ENCODE measurements around the gene MAP3K7. TPM values are rescaled to one million over a fixed set of nuclear protein-coding genes. Genes with fewer than 3 reads are reported as not detected.

The MAP3K7 gene
- total RNA-seq, 1 donor from 2014 or later = 22.0 TPM

DNA sequence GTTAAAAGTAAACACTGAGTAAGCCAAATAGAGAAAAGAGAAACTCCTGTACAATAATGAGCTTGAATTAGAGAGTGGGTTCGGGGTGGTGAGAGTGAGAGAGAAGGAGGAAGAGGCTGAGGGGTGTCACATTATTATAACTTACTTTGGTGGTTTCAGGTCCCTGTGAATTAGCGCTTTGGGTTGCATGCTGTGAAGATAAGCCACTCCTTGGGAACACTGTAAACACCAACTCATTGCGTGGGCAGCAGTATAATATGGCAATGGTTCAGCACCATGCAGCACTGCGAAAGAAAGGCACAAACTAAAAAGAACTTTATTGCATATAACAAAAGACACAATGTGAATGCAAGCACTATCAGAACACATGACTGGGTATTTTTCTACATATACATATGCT, 26.9 kb downstream of the MAP3K7 start:
- intact Hi-C loops (cut with DNase I) = no loop called here
- TF ChIP-seq CTCF (IDR thresholded peaks at IDR 0.05) = no peak

DNA sequence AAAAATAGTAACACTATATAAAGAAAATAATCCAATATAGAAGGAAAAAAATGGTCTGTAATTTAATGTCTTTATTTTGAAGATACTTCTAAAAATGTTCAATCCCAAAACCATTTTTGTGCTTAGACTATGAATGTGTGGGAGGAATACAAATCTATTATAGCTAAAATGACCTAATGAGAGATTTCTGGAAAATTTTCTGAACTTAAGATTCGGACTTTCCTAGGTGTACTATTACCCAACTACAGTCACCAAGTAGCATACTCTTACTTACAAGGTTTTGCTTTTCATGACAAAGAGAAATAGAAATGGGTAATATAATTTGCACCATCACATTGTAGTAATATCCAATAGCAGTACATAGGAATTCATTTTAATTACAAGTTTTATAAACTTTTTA, 29.9 kb downstream of the MAP3K7 start:
- Histone ChIP-seq H3K36me3 (peaks cover 85% of the 10 kb centered on the region), H3K27ac (no peak overlapping the region), H3K4me3 (no peak overlapping the region), H3K4me1 (no peaks in the 10 kb centered on the region), H3K27me3 (ENCODE audit: low read depth) (no peaks in the 10 kb centered on the region), H3K9me3 (no peaks in the 10 kb centered on the region)
- DNase-seq (no peak), ATAC-seq (no peak)
- no peak for TF ChIP-seq CTCF (IDR thresholded peaks at IDR 0.05)
- intact Hi-C loops (cut with DNase I) = no loop called here

More for the DNA sequence above, 26.9 kb downstream of the MAP3K7 start:
- Histone ChIP-seq H3K9me3 (no peaks in the 10 kb centered on the region), H3K27ac (no peak overlapping the region), H3K36me3 (peaks cover 70% of the 10 kb centered on the region), H3K4me1 (no peaks in the 10 kb centered on the region), H3K4me3 (no peak overlapping the region), H3K27me3 (ENCODE audit: low read depth) (no peaks in the 10 kb centered on the region)
- ATAC-seq (no peak), DNase-seq (no peak)

DNA sequence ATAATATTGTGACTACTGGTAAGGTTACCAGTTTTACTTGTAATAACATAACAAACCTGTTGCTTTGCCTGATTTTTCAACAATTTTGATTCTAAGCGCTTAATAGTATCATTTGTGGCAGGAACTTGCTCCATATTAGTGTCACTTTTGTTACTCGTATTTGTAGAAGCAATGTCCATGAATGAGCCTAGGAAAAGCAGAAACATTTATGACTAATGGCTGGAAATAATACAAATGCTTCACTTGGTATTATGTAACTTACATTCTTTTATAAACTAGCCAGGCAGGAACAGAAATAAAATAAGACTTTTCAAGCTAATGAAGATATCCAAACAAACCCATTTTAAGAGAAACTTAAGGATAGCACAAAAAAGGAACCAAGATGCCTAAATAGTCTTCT, 38.9 kb downstream of the MAP3K7 start:
- no peak for ATAC-seq
- TF ChIP-seq CTCF (IDR thresholded peaks at IDR 0.05) = no peak
- DNase-seq = no peak
- peaks cover 100% of the 10 kb centered on the region for H3K36me3 ChIP-seq
- no peaks in the 10 kb centered on the region for H3K9me3 ChIP-seq
- H3K27ac ChIP-seq = no peak overlapping the region
- no peaks in the 10 kb centered on the region for H3K4me1 ChIP-seq
- no peak overlapping the region for H3K4me3 ChIP-seq
- no peaks in the 10 kb centered on the region for H3K27me3 ChIP-seq (ENCODE audit: low read depth)
- intact Hi-C loops (cut with DNase I) = no loop called here

DNA sequence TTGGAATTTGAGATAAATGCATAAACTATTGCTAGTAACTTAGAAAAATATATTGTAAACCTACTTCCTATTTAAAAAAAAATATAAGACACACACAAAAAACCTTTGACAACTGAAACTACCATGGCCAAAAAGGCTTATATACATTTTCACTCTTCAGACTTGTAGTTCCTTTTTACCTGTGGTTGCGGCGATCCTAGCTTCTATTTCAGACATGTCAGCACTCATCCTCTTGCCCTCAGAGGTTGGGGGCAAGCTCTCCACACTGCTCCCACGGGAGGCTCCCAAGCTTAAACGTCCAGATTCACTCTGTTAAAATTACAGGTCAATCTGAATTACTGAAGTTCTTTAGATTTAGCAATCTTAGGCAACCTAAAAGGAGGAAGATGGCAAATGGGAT, 39.8 kb downstream of the MAP3K7 start:
- intact Hi-C loops (cut with DNase I) = no loop called here
- Histone ChIP-seq H3K27me3 (ENCODE audit: low read depth) (no peaks in the 10 kb centered on the region), H3K27ac (no peak overlapping the region), H3K4me1 (no peaks in the 10 kb centered on the region), H3K9me3 (no peaks in the 10 kb centered on the region), H3K36me3 (peaks cover 98% of the 10 kb centered on the region), H3K4me3 (no peak overlapping the region)
- DNase-seq (no peak), ATAC-seq (no peak)
- no peak for TF ChIP-seq CTCF (IDR thresholded peaks at IDR 0.05)

DNA sequence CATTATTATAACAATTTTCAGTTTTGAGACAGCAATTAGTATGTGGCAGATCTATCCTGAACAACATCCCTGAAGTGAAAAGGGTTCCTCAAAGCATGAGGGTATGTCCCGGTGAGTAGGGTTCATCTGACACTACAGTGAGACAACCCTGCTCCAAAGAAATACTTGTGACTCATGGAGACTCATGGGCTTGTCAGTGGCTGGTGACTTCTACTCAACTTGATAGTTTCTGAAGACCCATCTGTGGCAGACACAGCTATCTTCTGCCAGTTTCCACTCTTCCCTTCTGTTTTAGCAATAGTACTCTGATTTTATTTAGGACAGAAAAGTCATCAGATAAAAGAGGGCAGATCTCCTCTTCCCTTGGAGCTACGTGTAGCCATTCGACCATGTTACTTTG, 41.4 kb downstream of the MAP3K7 start:
- intact Hi-C loops (cut with DNase I) = no loop called here
- no peak for ATAC-seq
- H3K9me3 ChIP-seq = no peaks in the 10 kb centered on the region
- H3K4me3 ChIP-seq = no peak overlapping the region
- H3K27ac ChIP-seq = no peak overlapping the region
- peaks cover 94% of the 10 kb centered on the region for H3K36me3 ChIP-seq
- H3K27me3 ChIP-seq (ENCODE audit: low read depth) = no peaks in the 10 kb centered on the region
- DNase-seq = no peak
- no peak for TF ChIP-seq CTCF (IDR thresholded peaks at IDR 0.05)
- no peaks in the 10 kb centered on the region for H3K4me1 ChIP-seq

- DNase-seq (no peak), ATAC-seq (no peak)
- H3K9me3 ChIP-seq = no peaks in the 10 kb centered on the region
- H3K36me3 ChIP-seq = peaks cover 87% of the 10 kb centered on the region
- no peak for TF ChIP-seq CTCF (IDR thresholded peaks at IDR 0.05)
- intact Hi-C loops (cut with DNase I) = no loop called here
- no peak overlapping the region for H3K4me3 ChIP-seq
- no peak overlapping the region for H3K27ac ChIP-seq
- no peaks in the 10 kb centered on the region for H3K4me1 ChIP-seq
- no peaks in the 10 kb centered on the region for H3K27me3 ChIP-seq (ENCODE audit: low read depth)
Measured at GRCh38 chr6:90544741-90545140, 42.1 kb downstream of the MAP3K7 start.
